GM13977 (cell line): ENCODE measurements around the gene ENTR1.

Source experiments
- DNase-seq: peaks from one replicate; pipeline ENCODE4 v3.0.0; 2012; ENCODE audit warnings: low spot score
- CTCF ChIP-seq: IDR thresholded peaks from 2 replicates; pipeline ENCODE4 v1.5.1; 2012; ENCODE audit warnings: mild to moderate bottlenecking, control low read depth; ENCODE audit not compliant: insufficient read depth; ENCODE audit errors: extremely low read depth, missing control alignments
- in situ Hi-C: fragments of 300-500 bp; cut with MboI; formaldehyde crosslinking; loops from one replicate; pipeline ENCODE4 v1.12.0; 2022; ENCODE audit warnings: low sequenced_read_pairs, low pct_unique_long_range_greater_than_20kb, mixed read lengths, inconsistent platforms; ENCODE audit not compliant: unreplicated experiment

The ENTR1 gene

GRCh38 chr9:136354592-136355085 is 55.8 kb downstream of the ENTR1 start:
- no peak for TF ChIP-seq CTCF
- DNase-seq = no peak
- in situ Hi-C loops = no loop called here

- in situ Hi-C loops = no loop called here
- no peak for TF ChIP-seq CTCF
- no peak for DNase-seq
These were observed 56.5 kb downstream of the ENTR1 start for GRCh38 chr9:136353757-136354488.

- no peak for DNase-seq
- in situ Hi-C loops = no loop called here
- no peak for TF ChIP-seq CTCF
These were observed 57.3 kb downstream of the ENTR1 start for GRCh38 chr9:136353088-136353487.

- no peak for TF ChIP-seq CTCF
- in situ Hi-C loops = no loop called here
- no peak for DNase-seq
These were observed 57.7 kb downstream of the ENTR1 start for GRCh38 chr9:136352682-136353081.
